Panc1 (cell line): ENCODE data around the gene TSSC4. TPM values are rescaled to one million over a fixed set of nuclear protein-coding genes. Genes with fewer than 3 reads are reported as not detected.

Source experiments
- ATAC-seq: fragments of 200-7000 bp; cut with Tn5 transposase; 2 replicates; pipeline ENCODE4 v1.9.1; 2020; ENCODE audit warnings: mild to moderate bottlenecking, moderate library complexity
- BruUV-seq: library from RNA; stranded (reverse); fragments of 400-500 nt; replicated peaks from 2 replicates; lab custom pipeline; 2021; lab: Mats Ljungman, UMichigan
- CTCF ChIA-PET: fragments of 300-600 bp; sonication (Branson Sonifier 250); formaldehyde crosslinking; loops from one replicate; lab custom pipeline; 2022; ENCODE audit warnings: antibody characterized with exemption; lab: Charles Lee
- POLR2A ChIA-PET: fragments of 300-600 bp; sonication (Branson Sonifier 250); formaldehyde crosslinking; loops from one replicate; lab custom pipeline; 2022; ENCODE audit warnings: antibody characterized with exemption; lab: Charles Lee
- DNase-seq: peaks from one replicate; pipeline ENCODE4 v3.0.0-alpha.2; 2010; ENCODE audit warnings: low read depth, low spot score
- H3K27ac ChIP-seq: 2 replicates; pipeline ENCODE4 v1.5.1; 2011; ENCODE audit warnings: mild to moderate bottlenecking, low read length, inconsistent platforms
- H3K27me3 ChIP-seq: fragments of 200-500 bp; sonication (Bioruptor generic); 2 replicates; pipeline ENCODE4 v1.6.0; 2014; ENCODE audit warnings: low read length, inconsistent platforms; ENCODE audit not compliant: control insufficient read depth, insufficient read depth
- H3K36me3 ChIP-seq: fragments of 200-500 bp; sonication (Bioruptor generic); 2 replicates; pipeline ENCODE4 v1.5.1; 2014; ENCODE audit warnings: inconsistent platforms, mild to moderate bottlenecking, low read length, moderate library complexity; ENCODE audit not compliant: control insufficient read depth, insufficient read depth
- H3K4me1 ChIP-seq: 2 replicates; pipeline ENCODE4 v1.5.1; 2011; ENCODE audit warnings: inconsistent platforms, mild to moderate bottlenecking, low read length, moderate library complexity; ENCODE audit not compliant: control insufficient read depth, insufficient read depth
- H3K4me3 ChIP-seq, 2 experiments: 2 replicates each; pipeline ENCODE4 v1.5.1; 2011 to 2012; ENCODE audit warnings: low read depth in 2 of 2, low read length in 2 of 2, mild to moderate bottlenecking in 2 of 2, inconsistent platforms in 1 of 2, moderate library complexity in 1 of 2
- H3K9me3 ChIP-seq: fragments of 200-500 bp; sonication (Bioruptor generic); 2 replicates; pipeline ENCODE4 v1.5.1; 2014; ENCODE audit warnings: low read depth, mild to moderate bottlenecking, inconsistent platforms, low read length, moderate library complexity; ENCODE audit not compliant: control insufficient read depth, insufficient read depth
- POLR2AphosphoS5 ChIP-seq: IDR thresholded peaks from 2 replicates; pipeline ENCODE4 v1.6.1; 2012; ENCODE audit warnings: mild to moderate bottlenecking, low read depth, low read length, moderate library complexity
- SIN3A ChIP-seq: IDR thresholded peaks from 2 replicates; pipeline ENCODE4 v1.6.1; 2012; ENCODE audit warnings: low read depth, mild to moderate bottlenecking, low read length, moderate library complexity, borderline replicate concordance; ENCODE audit not compliant: insufficient read depth
- TCF7L2 ChIP-seq: IDR thresholded peaks from 2 replicates; pipeline ENCODE4 v1.6.1; 2011; ENCODE audit warnings: mild to moderate bottlenecking, low read depth, low read length, inconsistent platforms
- in situ Hi-C: cut with HindIII; loops from 2 replicates; pipeline ENCODE4 v1.10.0; 2016; ENCODE audit warnings: low sequenced_read_pairs, low pct_unique_long_range_greater_than_20kb
- intact Hi-C: fragments of 100-400 bp; cut with micrococcal nuclease; formaldehyde crosslinking; loops from one replicate; pipeline ENCODE4 v1.10.0; 2022; ENCODE audit not compliant: unreplicated experiment
- total RNA-seq: library from RNA; stranded (reverse); gene quantifications from one replicate; pipeline ENCODE4 v1.2.1, GENCODE V29; 2021; ENCODE audit not compliant: unreplicated experiment
- TF ChIP-seq, protein P1 (sequence below): fragments of 450-650 bp; IDR thresholded peaks from 2 replicates; pipeline ENCODE4 v1.5.1; 2017; ENCODE audit warnings: mild to moderate bottlenecking
- TF ChIP-seq, protein P2 (sequence below), 2 experiments: IDR thresholded peaks; 2 replicates each; pipeline ENCODE4 v1.6.1; 2011 to 2012; ENCODE audit warnings: low read depth in 2 of 2, control low read depth in 1 of 2, low read length in 1 of 2, mild to moderate bottlenecking in 1 of 2, moderate library complexity in 1 of 2; ENCODE audit not compliant: insufficient read depth in 1 of 2

Gene TSSC4
- total RNA-seq, 1 experiment from 2014 or later = 132 TPM

DNA sequence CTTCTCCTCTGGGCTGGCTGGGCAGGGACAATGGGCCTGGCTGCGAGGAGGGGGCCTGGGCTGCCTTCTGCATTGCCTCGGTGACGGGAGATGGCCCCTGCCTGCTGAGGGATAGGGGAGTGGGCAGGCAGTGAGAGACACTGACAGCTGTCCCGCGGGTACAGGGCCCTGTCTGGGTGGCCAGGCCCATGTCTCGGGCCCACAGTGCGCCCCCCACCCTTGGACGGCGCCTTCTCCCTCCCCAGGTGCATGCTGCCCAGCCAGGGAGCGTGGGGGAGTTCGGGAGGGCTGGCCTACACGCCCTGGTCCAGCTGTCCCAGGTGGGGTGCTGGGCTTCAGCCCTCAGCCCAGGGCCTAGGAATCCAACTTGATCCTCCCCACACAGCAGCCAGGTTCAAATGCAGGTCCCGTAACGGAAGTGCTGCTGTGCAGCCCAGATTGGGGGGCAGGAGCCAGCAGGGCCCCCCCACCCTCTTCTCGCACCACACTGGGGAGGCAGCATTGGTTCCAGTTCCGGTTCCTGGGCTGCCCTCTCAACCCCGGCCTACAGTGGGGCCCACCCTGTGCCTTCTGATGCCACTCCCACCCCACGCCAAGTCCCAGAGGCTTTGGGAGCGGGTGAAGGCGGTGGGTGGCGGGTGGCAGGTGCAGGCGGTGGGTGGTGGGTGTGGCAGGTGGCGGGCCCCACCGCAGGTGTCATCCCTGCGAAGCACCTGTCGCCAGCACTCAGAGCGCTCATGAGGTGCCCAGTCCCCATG lies 7.3 kb upstream of the TSSC4 start:
- POLR2A ChIA-PET = no interaction called here
- H3K4me1 ChIP-seq = peaks cover 16% of the 10 kb centered on the region
- no TSS peak for BruUV-seq
- CTCF ChIA-PET = no interaction called here
- no peaks in the 10 kb centered on the region for H3K9me3 ChIP-seq
- DNase-seq (no peak), ATAC-seq (no peak)
- intact Hi-C loops (no loop called here), in situ Hi-C loops (no loop called here)
- H3K36me3 ChIP-seq = no peaks in the 10 kb centered on the region; the same call in 1 of the 2 replicates
- TF ChIP-seq POLR2AphosphoS5 (no peak), TCF7L2 (no peak), SIN3A (no peak)
- TF ChIP-seq, protein P1, sequence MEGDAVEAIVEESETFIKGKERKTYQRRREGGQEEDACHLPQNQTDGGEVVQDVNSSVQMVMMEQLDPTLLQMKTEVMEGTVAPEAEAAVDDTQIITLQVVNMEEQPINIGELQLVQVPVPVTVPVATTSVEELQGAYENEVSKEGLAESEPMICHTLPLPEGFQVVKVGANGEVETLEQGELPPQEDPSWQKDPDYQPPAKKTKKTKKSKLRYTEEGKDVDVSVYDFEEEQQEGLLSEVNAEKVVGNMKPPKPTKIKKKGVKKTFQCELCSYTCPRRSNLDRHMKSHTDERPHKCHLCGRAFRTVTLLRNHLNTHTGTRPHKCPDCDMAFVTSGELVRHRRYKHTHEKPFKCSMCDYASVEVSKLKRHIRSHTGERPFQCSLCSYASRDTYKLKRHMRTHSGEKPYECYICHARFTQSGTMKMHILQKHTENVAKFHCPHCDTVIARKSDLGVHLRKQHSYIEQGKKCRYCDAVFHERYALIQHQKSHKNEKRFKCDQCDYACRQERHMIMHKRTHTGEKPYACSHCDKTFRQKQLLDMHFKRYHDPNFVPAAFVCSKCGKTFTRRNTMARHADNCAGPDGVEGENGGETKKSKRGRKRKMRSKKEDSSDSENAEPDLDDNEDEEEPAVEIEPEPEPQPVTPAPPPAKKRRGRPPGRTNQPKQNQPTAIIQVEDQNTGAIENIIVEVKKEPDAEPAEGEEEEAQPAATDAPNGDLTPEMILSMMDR = no peak
- TF ChIP-seq, protein P2, sequence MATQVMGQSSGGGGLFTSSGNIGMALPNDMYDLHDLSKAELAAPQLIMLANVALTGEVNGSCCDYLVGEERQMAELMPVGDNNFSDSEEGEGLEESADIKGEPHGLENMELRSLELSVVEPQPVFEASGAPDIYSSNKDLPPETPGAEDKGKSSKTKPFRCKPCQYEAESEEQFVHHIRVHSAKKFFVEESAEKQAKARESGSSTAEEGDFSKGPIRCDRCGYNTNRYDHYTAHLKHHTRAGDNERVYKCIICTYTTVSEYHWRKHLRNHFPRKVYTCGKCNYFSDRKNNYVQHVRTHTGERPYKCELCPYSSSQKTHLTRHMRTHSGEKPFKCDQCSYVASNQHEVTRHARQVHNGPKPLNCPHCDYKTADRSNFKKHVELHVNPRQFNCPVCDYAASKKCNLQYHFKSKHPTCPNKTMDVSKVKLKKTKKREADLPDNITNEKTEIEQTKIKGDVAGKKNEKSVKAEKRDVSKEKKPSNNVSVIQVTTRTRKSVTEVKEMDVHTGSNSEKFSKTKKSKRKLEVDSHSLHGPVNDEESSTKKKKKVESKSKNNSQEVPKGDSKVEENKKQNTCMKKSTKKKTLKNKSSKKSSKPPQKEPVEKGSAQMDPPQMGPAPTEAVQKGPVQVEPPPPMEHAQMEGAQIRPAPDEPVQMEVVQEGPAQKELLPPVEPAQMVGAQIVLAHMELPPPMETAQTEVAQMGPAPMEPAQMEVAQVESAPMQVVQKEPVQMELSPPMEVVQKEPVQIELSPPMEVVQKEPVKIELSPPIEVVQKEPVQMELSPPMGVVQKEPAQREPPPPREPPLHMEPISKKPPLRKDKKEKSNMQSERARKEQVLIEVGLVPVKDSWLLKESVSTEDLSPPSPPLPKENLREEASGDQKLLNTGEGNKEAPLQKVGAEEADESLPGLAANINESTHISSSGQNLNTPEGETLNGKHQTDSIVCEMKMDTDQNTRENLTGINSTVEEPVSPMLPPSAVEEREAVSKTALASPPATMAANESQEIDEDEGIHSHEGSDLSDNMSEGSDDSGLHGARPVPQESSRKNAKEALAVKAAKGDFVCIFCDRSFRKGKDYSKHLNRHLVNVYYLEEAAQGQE (IDR thresholded peaks at IDR 0.05; ENCODE audit: insufficient read depth in 1 of 2, low read depth in 2 of 2, low read length in 1 of 2) = no peak
- H3K27ac ChIP-seq = no peak overlapping the region
- H3K27me3 ChIP-seq = no peaks in the 10 kb centered on the region
- no peak overlapping the region for H3K4me3 ChIP-seq

DNA sequence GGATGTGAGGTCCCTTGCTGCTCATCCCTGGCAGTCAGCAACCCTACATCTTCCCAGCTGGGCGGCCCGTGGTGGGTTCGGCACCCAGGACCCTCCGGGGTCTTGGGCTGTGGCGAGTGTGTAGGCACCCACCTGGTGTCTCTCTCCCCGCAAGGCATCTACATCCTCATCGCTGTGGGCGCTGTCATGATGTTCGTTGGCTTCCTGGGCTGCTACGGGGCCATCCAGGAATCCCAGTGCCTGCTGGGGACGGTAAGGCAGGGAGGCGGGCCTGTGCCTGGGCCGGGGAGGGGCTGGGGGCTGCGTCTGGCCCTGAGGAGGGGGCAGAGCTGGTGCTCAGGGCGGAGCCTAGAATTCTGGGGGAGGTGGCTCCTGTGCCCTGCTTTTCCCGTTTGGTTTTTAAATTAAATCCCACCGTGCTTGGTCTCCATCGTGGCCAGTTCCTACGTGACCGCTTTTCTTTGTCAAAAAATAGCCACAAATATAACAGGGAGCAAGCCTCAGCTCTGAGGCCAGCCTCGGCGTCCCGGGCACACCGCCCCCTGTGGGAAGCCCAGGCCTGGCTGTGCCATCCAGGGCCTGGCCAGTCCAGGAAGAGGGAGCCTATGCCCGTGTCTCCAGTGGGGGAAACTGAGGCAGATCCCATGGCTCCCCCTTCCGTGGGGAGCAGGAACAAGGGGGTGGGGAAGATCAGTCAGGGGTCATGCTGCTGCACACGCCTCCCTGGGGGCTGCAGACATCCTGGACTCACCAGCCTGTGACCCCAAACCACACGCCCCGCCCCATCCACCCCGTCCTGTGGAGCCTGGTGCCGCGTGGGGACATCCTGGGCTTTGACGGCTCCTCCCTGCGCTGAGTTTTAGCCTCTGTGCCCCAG lies 6.4 kb upstream of the TSSC4 start:
- no peaks in the 10 kb centered on the region; the same call in 1 of the 2 replicates for H3K36me3 ChIP-seq
- H3K4me3 ChIP-seq = no peak overlapping the region
- no peak for TF ChIP-seq POLR2AphosphoS5
- TF ChIP-seq, protein P1 = peak; percentile 40; the same call in 1 of the 2 replicates
- TF ChIP-seq, protein P2 (IDR thresholded peaks at IDR 0.05; ENCODE audit: insufficient read depth in 1 of 2, low read depth in 2 of 2, low read length in 1 of 2) = no peak
- TF ChIP-seq TCF7L2 = no peak
- TF ChIP-seq SIN3A = no peak
- H3K9me3 ChIP-seq = no peaks in the 10 kb centered on the region
- ATAC-seq (no peak), DNase-seq (no peak)
- H3K27ac ChIP-seq = no peak overlapping the region
- no TSS peak for BruUV-seq
- H3K4me1 ChIP-seq = peaks cover 17% of the 10 kb centered on the region
- ChIA-PET CTCF (interaction anchor here (1.0 kb wide), 1 partner anchor 26 kb away, joined by 3 read pairs; no protein-coding TSS in a partner anchor), POLR2A (no interaction called here)
- intact Hi-C loops (no loop called here), in situ Hi-C loops (no loop called here)
- no peaks in the 10 kb centered on the region for H3K27me3 ChIP-seq
